GM18861 (cell line): ENCODE measurements around the gene MET.
"Not testable (repeated sequence)": the region's sequence is repeated elsewhere in the genome, so short reads cannot be mapped to it uniquely, and the experiment has no call there.

Source experiments
- ATAC-seq: cut with Tn5 transposase; IDR thresholded peaks from one replicate; pipeline ENCODE4 v1.9.1; 2021; ENCODE audit not compliant: unreplicated experiment

The MET gene

GRCh38 chr7:116697761-116698160 is 25.8 kb downstream of the MET start:
- ATAC-seq, result no peak

- ATAC-seq, result no peak
Measured at GRCh38 chr7:116698396-116698795, 26.4 kb downstream of the MET start.

GRCh38 chr7:116698930-116699721 is 27.1 kb downstream of the MET start:
- ATAC-seq, result no peak

GRCh38 chr7:116699722-116700120 is 27.7 kb downstream of the MET start:
- ATAC-seq, result no peak

GRCh38 chr7:116702046-116702785 is 30.2 kb downstream of the MET start:
- no peak for ATAC-seq

GRCh38 chr7:116704650-116705228 is 32.7 kb downstream of the MET start:
- ATAC-seq, result no peak

GRCh38 chr7:116705419-116705818 is 33.4 kb downstream of the MET start:
- no peak for ATAC-seq

- no peak for ATAC-seq
Measured at GRCh38 chr7:116706668-116707126, 34.7 kb downstream of the MET start.

- ATAC-seq, result no peak
Measured at GRCh38 chr7:116707289-116707688, 35.3 kb downstream of the MET start.

- ATAC-seq, result no peak
Measured at GRCh38 chr7:116708248-116708647, 36.3 kb downstream of the MET start.

- no peak for ATAC-seq
Measured at GRCh38 chr7:116708861-116709260, 36.9 kb downstream of the MET start.

- no peak for ATAC-seq
Measured at GRCh38 chr7:116709336-116709735, 37.3 kb downstream of the MET start.

- no peak for ATAC-seq
Measured at GRCh38 chr7:116710764-116711452, 38.9 kb downstream of the MET start.

- no peak for ATAC-seq
Measured at GRCh38 chr7:116711790-116712189, 39.8 kb downstream of the MET start.

- no peak for ATAC-seq
Measured at GRCh38 chr7:116713500-116713899, 41.5 kb downstream of the MET start.

GRCh38 chr7:116713918-116714317 is 41.9 kb downstream of the MET start:
- no peak for ATAC-seq

- no peak for ATAC-seq
Measured at GRCh38 chr7:116715077-116715476, 43.1 kb downstream of the MET start.

GRCh38 chr7:116717137-116717536 is 45.1 kb downstream of the MET start:
- no peak for ATAC-seq

- ATAC-seq, result not testable (repeated sequence)
Measured at GRCh38 chr7:116723959-116724529, 52.0 kb downstream of the MET start.

- ATAC-seq, result no peak
Measured at GRCh38 chr7:116724560-116725231, 52.7 kb downstream of the MET start.
